OCI-LY3 (cell line): ENCODE data around the gene POU2AF2.
"Not testable (repeated sequence)": the region's sequence is repeated elsewhere in the genome, so short reads cannot be mapped to it uniquely, and the experiment has no call there.

Experiments used
- H2AFZ ChIP-seq: fragments of 200-600, 300-600 bp; shearing (Covaris generic); 2 replicates; pipeline ENCODE4 v1.6.0; 2014; ENCODE audit warnings: antibody characterized with exemption, low read depth, low read length
- H3K27ac ChIP-seq: fragments of 200-600, 300-600 bp; sonication (generic); 2 replicates; pipeline ENCODE4 v1.5.1; 2014; ENCODE audit warnings: mild to moderate bottlenecking, low read length, moderate library complexity, mixed read lengths
- H3K27me3 ChIP-seq: fragments of 200-600, 300-600 bp; sonication (generic); 2 replicates; pipeline ENCODE4 v1.6.1; 2014; ENCODE audit warnings: low read depth, low read length, mixed read lengths
- H3K36me3 ChIP-seq: fragments of 200-600, 300-600 bp; sonication (generic); replicated peaks from 2 replicates; pipeline ENCODE3; 2014; ENCODE audit warnings: low read depth, low read length, mixed read lengths
- H3K4me1 ChIP-seq: fragments of 300-600, 200-600 bp; sonication (generic); 2 replicates; pipeline ENCODE4 v1.6.1; 2014; ENCODE audit warnings: low read length, mixed read lengths
- H3K4me2 ChIP-seq: fragments of 200-600, 300-600 bp; sonication (generic); 2 replicates; pipeline ENCODE4 v1.6.1; 2014; ENCODE audit warnings: low read length, mixed read lengths
- H3K4me3 ChIP-seq: fragments of 300-600, 200-600 bp; sonication (generic); 2 replicates; pipeline ENCODE4 v1.5.1; 2014; ENCODE audit warnings: antibody characterized with exemption, mild to moderate bottlenecking, low read length, moderate library complexity
- H3K79me2 ChIP-seq: fragments of 300-600, 200-600 bp; shearing (Covaris generic); 2 replicates; pipeline ENCODE4 v1.6.1; 2014; ENCODE audit warnings: mild to moderate bottlenecking, low read length, mixed read lengths
- H3K9ac ChIP-seq: fragments of 300-600, 200-600 bp; shearing (Covaris generic); 2 replicates; pipeline ENCODE4 v1.6.0; 2014; ENCODE audit warnings: mild to moderate bottlenecking, low read length, moderate library complexity
- H3K9me3 ChIP-seq: fragments of 200-600, 300-600 bp; shearing (Covaris generic); 2 replicates; pipeline ENCODE4 v1.6.1; 2014; ENCODE audit warnings: low read length, mixed read lengths; ENCODE audit not compliant: insufficient read depth
- H4K20me1 ChIP-seq: fragments of 200-600, 300-600 bp; sonication (generic); 2 replicates; pipeline ENCODE4 v1.6.1; 2016; ENCODE audit warnings: low read length, mixed read lengths; ENCODE audit not compliant: insufficient read depth
- EZH2phosphoT487 ChIP-seq: fragments of 200-600 bp; shearing (Covaris generic); IDR thresholded peaks from 2 replicates; pipeline ENCODE4 v1.6.1; 2018; ENCODE audit warnings: antibody characterized with exemption, mixed run types, low read depth
- TF ChIP-seq, protein P1 (sequence below): fragments of 200-600, 300-600 bp; sonication (generic); IDR thresholded peaks from 2 replicates; pipeline ENCODE4 v1.5.1; 2014; ENCODE audit warnings: antibody characterized with exemption, low read length, low read depth

Gene POU2AF2

DNA sequence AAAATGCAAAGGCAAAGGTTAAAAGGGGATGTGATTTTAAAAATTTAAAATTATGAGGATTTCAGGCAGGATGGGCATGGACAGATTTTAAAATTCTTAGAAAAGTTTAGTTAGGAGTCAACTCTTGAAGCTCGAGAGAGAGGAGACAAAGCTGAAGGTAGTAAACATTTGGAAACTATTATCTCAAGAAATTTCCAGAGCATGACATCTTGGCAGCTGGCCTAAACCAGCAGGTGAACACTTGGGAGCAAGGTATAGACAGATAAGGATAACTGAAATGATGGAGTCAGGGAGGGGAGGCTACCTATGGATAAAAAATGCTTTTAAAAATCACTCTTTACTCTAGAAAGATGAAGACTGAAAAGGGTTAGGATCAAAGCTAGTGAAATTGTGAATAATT, 66.6 kb downstream of the POU2AF2 start:
- 0 out of 2 replicates have a peak, but pooled peaks cover 3% of the 10 kb centered on the region for H3K27me3 ChIP-seq
- no peak overlapping the region for H3K27ac ChIP-seq
- H4K20me1 ChIP-seq, result no peaks in the 10 kb centered on the region
- no peaks in the 10 kb centered on the region for H3K36me3 ChIP-seq
- H3K4me3 ChIP-seq, result no peak overlapping the region
- H3K9ac ChIP-seq, result no peak overlapping the region
- H2AFZ ChIP-seq, result no peak overlapping the region
- H3K4me2 ChIP-seq, result no peak overlapping the region
- H3K9me3 ChIP-seq, result no peaks in the 10 kb centered on the region
- no peaks in the 10 kb centered on the region for H3K4me1 ChIP-seq
- TF ChIP-seq, protein P1, sequence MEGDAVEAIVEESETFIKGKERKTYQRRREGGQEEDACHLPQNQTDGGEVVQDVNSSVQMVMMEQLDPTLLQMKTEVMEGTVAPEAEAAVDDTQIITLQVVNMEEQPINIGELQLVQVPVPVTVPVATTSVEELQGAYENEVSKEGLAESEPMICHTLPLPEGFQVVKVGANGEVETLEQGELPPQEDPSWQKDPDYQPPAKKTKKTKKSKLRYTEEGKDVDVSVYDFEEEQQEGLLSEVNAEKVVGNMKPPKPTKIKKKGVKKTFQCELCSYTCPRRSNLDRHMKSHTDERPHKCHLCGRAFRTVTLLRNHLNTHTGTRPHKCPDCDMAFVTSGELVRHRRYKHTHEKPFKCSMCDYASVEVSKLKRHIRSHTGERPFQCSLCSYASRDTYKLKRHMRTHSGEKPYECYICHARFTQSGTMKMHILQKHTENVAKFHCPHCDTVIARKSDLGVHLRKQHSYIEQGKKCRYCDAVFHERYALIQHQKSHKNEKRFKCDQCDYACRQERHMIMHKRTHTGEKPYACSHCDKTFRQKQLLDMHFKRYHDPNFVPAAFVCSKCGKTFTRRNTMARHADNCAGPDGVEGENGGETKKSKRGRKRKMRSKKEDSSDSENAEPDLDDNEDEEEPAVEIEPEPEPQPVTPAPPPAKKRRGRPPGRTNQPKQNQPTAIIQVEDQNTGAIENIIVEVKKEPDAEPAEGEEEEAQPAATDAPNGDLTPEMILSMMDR, result no peak
- TF ChIP-seq EZH2phosphoT487, result no peak
- no peaks in the 10 kb centered on the region for H3K79me2 ChIP-seq

DNA sequence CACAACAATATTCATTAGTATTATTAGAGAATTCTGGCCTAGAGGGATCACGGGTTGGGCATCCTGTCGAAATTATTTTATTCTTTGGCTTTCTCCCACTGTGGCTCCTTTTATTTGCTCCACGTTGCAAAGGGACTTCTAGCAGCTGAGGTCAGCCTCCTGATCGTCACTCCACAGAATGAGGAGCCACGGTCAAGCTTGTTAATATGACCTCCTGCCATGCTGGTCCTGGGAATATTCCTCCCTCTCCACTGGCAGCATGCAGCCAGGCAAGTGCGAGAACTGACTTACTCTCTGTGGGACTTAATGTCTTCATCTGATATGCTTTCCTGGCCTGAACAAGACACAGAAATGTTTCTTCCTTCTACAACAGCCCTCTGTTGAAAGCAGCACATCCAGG, 73.8 kb downstream of the POU2AF2 start:
- no peaks in the 10 kb centered on the region for H3K79me2 ChIP-seq
- no peak overlapping the region for H3K4me3 ChIP-seq
- no peak overlapping the region for H3K27ac ChIP-seq
- H3K4me1 ChIP-seq, result no peaks in the 10 kb centered on the region
- H3K36me3 ChIP-seq, result no peaks in the 10 kb centered on the region
- TF ChIP-seq, protein P1, result no peak
- no peak for TF ChIP-seq EZH2phosphoT487
- no peak overlapping the region for H2AFZ ChIP-seq
- no peaks in the 10 kb centered on the region for H3K9me3 ChIP-seq
- H3K9ac ChIP-seq, result no peak overlapping the region
- H4K20me1 ChIP-seq, result no peaks in the 10 kb centered on the region
- no peak overlapping the region for H3K4me2 ChIP-seq
- H3K27me3 ChIP-seq, result peaks cover 4% of the 10 kb centered on the region; the same call in 1 of the 2 replicates

DNA sequence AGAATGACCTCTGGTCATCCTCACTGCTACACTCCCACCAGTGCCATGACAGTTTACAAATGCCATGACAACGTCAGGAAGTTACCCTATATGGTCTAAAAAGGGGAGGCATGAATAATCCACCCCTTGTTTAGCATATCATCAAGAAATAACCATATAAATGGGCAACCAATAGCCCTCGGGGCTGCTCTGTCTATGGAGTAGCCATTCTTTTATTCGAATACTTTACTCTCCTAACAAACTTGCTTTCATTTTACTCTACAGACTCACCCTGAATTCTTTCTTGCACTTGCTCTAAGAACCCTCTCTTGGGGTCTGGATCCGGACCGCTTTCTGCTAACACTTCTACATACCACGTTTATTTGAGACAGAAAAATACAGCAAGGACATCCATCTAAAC, 74.7 kb downstream of the POU2AF2 start:
- not testable (repeated sequence) for H3K9me3 ChIP-seq, H3K4me2 ChIP-seq, H3K9ac ChIP-seq, H3K27me3 ChIP-seq, H3K79me2 ChIP-seq, H3K4me3 ChIP-seq, H2AFZ ChIP-seq, H3K4me1 ChIP-seq, H4K20me1 ChIP-seq, H3K36me3 ChIP-seq, H3K27ac ChIP-seq

DNA sequence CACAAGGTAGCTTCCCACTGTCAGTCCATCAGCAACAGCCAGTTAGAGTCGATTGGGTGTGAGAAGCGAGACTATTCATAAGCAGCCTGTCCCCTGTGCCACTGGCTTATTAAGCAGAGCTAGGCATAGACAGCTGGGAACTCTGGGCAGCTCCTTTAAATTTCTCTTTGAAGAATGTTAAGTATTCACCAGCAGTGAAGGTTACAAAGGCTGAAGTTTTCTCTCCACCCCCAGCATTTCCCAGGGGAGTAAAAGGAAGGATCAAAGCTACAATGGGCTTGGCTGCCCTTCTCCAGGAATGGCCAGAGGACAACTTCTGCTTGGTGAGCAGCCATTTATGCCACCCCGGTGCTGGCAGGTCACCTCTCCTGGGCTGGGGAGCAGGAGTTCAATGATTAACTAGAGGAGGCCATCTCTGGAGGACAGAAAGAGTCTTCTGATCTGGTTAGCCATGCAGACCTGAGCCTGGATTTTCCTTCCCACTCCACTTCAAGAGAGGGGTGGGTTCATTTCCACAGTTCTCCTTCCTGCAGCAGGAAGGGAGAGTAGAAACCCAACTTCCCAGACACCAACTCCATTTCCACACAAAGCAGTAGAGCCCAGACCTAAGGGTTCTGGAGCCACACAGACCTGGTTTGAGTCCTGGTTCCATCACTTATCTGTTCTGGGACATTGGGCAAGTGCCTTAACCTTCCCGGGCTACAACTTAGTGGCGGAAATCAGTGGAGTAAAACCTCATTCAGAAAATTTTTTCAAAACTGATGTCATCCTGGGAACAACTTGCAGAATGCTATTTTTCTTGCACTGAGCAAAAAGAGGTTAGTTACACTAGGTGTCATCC, 75.4 kb downstream of the POU2AF2 start:
- Histone ChIP-seq H3K36me3 (no peaks in the 10 kb centered on the region), H3K27me3 (peaks cover 4% of the 10 kb centered on the region; the same call in 1 of the 2 replicates), H3K9me3 (no peaks in the 10 kb centered on the region), H2AFZ (no peak overlapping the region), H4K20me1 (no peaks in the 10 kb centered on the region), H3K9ac (no peak overlapping the region), H3K4me2 (no peak overlapping the region), H3K4me3 (no peak overlapping the region), H3K4me1 (no peaks in the 10 kb centered on the region), H3K27ac (no peak overlapping the region), H3K79me2 (no peaks in the 10 kb centered on the region)
- TF ChIP-seq EZH2phosphoT487, result no peak
- TF ChIP-seq, protein P1, result no peak
